Activated CD8-positive, alpha-beta memory T cell treated with anti-CD3 and anti-CD28 coated beads for 1 hour (primary cell): ENCODE results near the gene PNPLA3.

ENCODE experiments used
- DNase-seq, 2 donors: peaks; one replicate each; pipeline ENCODE4 v3.0.0-alpha.2; 2020; ENCODE audit warnings: low read depth in 1 of 2; ENCODE audit errors: extremely low read depth in 1 of 2

PNPLA3 gene, protein sequence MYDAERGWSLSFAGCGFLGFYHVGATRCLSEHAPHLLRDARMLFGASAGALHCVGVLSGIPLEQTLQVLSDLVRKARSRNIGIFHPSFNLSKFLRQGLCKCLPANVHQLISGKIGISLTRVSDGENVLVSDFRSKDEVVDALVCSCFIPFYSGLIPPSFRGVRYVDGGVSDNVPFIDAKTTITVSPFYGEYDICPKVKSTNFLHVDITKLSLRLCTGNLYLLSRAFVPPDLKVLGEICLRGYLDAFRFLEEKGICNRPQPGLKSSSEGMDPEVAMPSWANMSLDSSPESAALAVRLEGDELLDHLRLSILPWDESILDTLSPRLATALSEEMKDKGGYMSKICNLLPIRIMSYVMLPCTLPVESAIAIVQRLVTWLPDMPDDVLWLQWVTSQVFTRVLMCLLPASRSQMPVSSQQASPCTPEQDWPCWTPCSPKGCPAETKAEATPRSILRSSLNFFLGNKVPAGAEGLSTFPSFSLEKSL

DNA sequence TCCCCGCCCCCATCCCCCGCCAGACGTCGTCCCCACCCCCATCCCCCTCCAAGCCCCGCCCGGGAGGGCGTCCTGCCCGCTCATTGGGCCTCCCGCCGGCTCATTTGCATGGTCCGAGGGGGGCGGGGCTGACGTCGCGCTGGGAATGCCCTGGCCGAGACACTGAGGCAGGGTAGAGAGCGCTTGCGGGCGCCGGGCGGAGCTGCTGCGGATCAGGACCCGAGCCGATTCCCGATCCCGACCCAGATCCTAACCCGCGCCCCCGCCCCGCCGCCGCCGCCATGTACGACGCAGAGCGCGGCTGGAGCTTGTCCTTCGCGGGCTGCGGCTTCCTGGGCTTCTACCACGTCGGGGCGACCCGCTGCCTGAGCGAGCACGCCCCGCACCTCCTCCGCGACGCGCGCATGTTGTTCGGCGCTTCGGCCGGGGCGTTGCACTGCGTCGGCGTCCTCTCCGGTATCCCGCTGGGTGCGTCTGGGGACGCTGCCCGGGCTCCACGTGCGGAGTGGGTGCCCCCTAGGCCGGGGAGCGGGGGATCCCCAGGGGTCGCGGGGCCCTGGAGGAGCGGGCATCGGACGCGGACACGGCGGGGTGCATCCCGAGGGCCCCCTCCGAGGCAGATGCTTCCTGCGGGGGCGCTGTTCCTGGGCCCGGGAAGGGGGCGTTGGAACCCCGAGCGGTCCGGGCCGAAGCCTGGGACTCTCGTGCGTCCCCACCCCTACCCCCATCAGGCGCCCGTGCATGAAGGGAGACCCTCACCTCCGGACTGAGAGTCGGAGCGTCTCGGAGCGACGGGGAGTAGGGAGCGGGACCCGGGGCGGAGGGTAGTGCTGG lies at the start of gene PNPLA3:
TSS of gene PNPLA3 (plus strand) at position 175 of the 834 bp plus-strand sequence. CDS start at position 282, 107 bp downstream.
- peak; percentile 45 to 68 for DNase-seq

- DNase-seq: no peak
Observed at GRCh38 chr22:43876866-43877509, 46.6 kb upstream of the PNPLA3 start.

DNA sequence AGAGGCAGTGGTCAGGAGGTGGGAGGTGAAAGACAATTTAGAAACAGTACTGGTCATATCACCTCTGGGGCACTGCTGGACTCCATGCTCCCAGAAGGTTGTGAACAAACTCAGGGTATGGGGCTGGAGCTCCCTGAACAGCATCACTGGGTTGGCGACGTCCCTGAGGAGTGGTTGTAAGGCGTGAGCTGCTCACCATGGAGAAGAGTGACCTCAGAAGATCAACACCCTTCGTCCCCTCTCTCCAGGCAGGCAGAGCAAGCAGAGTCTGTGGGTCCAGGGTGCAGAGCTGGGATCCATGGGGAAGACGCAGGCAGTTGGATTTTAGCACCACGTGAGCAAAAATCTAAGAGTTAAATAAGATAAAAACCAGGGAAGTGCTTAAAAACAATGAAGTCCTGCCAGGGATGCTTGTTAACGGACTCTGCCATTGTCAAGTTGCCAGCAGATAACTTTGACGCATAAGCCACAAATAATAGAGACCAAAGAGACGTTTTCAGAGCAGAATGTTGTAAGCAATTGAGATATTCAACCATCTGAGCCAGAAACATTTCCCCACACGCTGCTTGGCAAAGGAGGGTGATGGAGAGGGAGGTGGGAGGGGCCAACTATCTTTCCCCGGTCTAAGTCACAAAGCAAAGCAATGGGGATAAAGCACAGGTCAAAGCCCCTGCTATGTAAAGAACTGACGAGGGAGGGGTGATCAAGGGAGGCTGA lies 45.4 kb upstream of the PNPLA3 start:
- no peak for DNase-seq

DNA sequence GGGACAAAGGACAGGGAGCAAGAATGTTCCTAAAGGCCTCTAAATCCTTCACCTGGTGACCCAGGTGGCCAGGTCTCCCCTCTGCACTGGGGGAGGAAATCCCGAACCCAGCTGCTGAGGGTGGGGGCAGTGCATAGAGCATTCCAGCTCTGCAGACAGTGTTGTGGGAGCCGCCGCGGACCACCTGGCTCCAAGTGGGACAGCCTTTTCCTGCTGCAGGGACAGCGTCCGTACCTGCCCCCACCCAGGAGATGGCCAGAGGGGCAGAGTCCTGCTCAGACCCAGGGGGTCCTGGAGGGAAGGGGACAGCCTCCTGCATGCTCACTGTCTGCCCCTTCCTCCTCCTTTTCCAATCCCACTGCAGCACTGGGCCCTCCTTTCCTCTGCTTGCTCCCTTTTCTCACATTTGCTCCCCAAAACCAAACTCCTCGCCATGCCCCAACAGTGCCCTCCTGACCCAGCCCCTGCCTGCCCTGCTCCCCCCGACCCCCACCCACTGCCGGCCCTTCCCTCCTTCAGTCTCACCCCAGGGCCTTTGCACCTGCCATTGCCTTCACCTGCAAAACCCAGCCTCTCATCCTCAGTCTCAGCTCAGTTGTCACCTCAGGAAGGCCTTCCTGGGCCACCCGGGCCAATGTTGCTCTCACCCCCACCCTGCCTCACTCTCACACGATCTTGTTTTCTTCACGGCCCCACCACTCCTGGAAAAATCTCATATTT lies 44.6 kb upstream of the PNPLA3 start:
- DNase-seq: no peak

DNA sequence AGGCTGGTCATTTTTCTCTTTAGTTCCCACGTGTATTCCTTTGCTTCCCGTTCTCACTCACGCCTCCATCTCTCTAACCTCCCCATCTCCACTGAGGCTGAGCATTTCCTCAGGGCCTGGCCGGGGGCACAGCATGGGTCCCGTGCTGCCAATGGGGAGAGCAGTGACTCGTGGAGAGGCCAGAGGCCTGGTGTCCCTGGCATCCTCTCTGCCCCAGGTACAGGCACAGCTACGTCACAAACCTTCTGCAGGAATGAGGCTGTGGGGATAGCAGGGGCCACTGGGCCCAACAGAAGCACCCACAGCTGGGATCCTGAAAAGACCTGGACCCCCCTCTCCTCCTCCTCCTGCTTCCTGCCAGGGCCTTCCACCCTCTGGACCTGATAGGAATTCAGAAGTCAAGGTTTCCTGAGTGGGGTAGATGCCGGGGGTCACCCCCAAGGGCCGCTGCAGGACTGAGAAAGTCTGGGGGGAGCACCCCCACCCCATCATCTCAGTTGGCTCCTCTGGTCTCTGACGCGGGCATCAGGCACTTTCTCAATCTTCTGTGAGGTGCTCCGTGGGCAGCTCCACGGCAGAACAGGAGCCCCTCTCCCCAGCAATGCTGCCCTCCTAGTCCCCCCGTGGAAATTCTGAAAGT lies 43.6 kb upstream of the PNPLA3 start:
- DNase-seq: no peak

- DNase-seq: no peak
Observed at GRCh38 chr22:43880541-43880991, 43.0 kb upstream of the PNPLA3 start.

GRCh38 chr22:43881091-43882061 lies 42.2 kb upstream of the PNPLA3 start:
- DNase-seq: no peak

DNA sequence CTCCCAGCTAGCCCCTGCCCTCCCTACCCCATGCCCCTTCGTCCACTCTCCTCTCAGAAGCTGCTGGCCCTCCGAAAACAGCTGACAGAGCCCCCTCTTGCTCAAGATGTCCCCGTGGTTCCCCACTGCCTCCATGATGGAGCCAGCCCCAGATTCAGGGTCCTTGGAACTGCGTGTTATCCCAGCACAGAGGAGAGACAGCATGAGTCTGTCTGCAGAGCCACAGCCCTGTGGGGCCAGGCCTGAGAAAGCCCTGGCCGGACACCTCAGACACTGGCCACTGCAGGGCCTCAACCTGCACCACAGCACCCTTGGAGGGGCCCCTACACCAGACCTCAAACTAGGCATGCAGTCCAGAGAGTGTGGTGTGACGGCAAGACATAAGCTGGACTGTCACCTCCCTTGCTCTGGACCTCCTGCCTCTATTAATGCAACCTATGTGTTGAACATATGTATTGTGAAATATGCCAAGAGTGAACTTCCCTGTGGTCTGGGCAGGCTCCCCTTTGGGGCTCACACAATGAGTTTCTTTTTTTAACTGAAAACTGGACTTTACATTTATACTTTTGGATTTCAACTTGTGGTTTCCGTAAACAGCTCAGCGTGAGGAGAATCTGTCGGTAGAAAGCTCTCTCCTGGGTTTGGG lies 41.4 kb upstream of the PNPLA3 start:
- DNase-seq: no peak

GRCh38 chr22:43883012-43883661 lies 40.5 kb upstream of the PNPLA3 start:
- DNase-seq: no peak

DNA sequence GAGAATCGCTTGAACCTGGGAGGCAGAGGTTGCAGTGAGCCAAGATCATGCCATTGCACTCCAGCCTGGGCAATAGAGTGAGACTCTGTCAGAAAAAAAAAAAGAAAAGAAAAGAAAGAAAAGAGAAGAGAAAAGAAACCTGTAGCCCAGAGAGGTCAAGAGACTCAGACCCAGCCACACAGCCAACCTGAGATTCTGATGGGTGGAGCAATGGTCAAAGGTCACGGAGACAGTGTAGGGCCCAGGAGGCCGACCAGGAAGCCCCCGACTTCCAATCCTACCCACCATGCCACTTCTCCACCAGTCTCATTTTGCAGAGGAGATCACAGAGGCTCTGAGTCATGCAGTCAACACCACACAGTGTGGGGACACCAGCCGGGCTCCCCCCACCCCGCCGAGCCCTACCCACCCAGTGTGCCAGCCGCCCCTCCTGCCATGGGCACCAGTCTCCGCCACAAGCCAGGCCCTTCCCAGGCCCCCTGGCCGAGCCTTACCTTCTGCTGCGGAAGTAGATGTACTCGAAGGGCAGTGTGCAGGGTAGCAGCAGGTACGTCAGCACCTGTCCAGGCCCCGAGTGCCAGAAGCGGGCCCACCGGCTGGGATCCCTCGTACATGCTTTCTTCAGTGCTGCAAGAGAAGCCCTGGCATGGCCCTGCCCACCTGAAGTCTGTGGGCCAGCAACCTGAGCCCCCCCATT lies 39.7 kb upstream of the PNPLA3 start:
- DNase-seq: no peak

- DNase-seq: peak in 1 of 2 donors; percentile 31
Observed at GRCh38 chr22:43884600-43885318, 38.8 kb upstream of the PNPLA3 start.

DNA sequence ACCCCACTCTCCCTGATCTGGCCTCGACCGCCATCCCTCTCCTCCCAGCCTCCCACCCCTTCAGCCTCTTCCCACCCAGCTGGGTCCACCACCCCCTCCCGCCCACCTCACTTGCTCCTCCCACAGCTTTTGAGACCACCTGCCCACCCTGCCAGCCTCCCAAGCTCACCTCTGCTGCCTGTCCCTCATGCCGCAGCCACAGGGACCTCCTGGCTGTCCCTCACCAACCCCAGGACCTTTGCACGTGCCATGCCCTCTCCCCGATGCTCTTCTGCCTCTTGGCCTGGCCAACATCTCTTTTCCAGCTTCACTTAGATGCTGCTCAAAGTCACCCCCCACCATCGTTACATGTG lies 38.3 kb upstream of the PNPLA3 start:
- DNase-seq: no peak

- DNase-seq: no peak
Observed at GRCh38 chr22:43885786-43886185, 37.8 kb upstream of the PNPLA3 start.

- no peak for DNase-seq
Observed at GRCh38 chr22:43886231-43886630, 37.4 kb upstream of the PNPLA3 start.

DNA sequence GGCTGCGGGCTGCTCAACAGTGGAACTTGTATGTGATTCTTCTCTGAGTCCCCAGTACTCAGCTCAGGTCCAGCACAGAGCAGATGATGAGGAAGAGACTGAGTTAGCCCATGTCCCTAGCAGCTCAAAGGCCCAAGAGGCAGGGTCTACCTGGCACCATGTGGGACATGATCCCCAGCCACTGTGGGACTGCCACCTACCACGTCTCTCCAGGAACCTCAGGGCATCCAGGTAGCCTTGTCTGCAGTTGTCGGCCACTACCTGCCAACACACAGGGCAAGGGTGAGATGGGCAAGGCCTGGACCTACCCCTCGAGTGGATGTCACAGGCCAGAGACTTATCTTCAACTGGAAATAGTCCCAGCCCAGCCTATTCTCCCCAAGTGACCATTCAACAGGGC lies 36.2 kb upstream of the PNPLA3 start:
- no peak for DNase-seq

DNA sequence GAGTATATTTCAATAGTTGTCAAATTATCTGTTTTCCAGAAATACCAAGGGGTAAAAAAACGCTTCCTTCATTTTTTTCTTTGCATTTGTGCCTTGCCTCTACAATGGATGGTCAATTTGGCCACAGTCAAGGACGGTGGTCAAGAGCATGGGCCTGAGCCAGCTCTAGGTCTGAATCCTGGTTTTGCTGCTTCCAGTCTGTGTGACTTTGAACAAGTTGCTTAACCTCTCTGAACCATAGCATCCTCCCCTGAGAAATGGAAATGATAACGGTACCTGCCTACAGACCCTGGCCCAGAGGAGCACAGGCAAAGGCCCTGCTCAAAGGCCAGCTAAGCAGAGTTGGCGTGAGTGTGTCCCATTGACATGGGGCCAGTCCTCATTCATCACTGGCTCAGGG lies 34.9 kb upstream of the PNPLA3 start:
- no peak for DNase-seq
